ENCODE data around the gene LMAN2.
"Not testable (repeated sequence)": the region's sequence is repeated elsewhere in the genome, so short reads cannot be mapped to it uniquely, and the experiment has no call there.

LMAN2 gene

GRCh38 chr5:177378884-177379883 lies 27.7 kb upstream of the LMAN2 start:
- DNase-seq (ENCODE audit: low read depth): no peak

- no peak for DNase-seq (ENCODE audit: low read depth)
Measured at GRCh38 chr5:177377851-177378776, 26.6 kb upstream of the LMAN2 start.

GRCh38 chr5:177376107-177376506 lies 24.6 kb upstream of the LMAN2 start:
- no peak for DNase-seq (ENCODE audit: low read depth)

GRCh38 chr5:177375516-177375915 lies 24.0 kb upstream of the LMAN2 start:
- not testable (repeated sequence) for DNase-seq (ENCODE audit: low read depth)

GRCh38 chr5:177374211-177374610 lies 22.7 kb upstream of the LMAN2 start:
- DNase-seq (ENCODE audit: low read depth): no peak

- DNase-seq (ENCODE audit: low read depth): no peak
Measured at GRCh38 chr5:177373806-177374205, 22.3 kb upstream of the LMAN2 start.

- no peak for DNase-seq (ENCODE audit: low read depth)
Measured at GRCh38 chr5:177372910-177373309, 21.4 kb upstream of the LMAN2 start.

GRCh38 chr5:177372034-177372896 lies 20.8 kb upstream of the LMAN2 start:
- DNase-seq (ENCODE audit: low read depth): no peak

GRCh38 chr5:177371120-177372033 lies 19.9 kb upstream of the LMAN2 start:
- no peak for DNase-seq (ENCODE audit: low read depth)

- no peak for DNase-seq (ENCODE audit: low read depth)
Measured at GRCh38 chr5:177370488-177371119, 19.1 kb upstream of the LMAN2 start.

- DNase-seq (ENCODE audit: low read depth): no peak
Measured at GRCh38 chr5:177369645-177370440, 18.4 kb upstream of the LMAN2 start.

GRCh38 chr5:177368869-177369644 lies 17.6 kb upstream of the LMAN2 start:
- no peak for DNase-seq (ENCODE audit: low read depth)

- no peak for DNase-seq (ENCODE audit: low read depth)
Measured at GRCh38 chr5:177367981-177368868, 16.8 kb upstream of the LMAN2 start.

GRCh38 chr5:177367323-177367848 lies 15.9 kb upstream of the LMAN2 start:
- DNase-seq (ENCODE audit: low read depth): no peak

GRCh38 chr5:177366528-177367322 lies 15.3 kb upstream of the LMAN2 start:
- no peak for DNase-seq (ENCODE audit: low read depth)

GRCh38 chr5:177365845-177366527 lies 14.5 kb upstream of the LMAN2 start:
- DNase-seq (ENCODE audit: low read depth): no peak

Measured in T-helper 22 cell (primary cell).